GM19328 (cell line): ENCODE results near the gene BDNF.
"Not testable (repeated sequence)": the region's sequence is repeated elsewhere in the genome, so short reads cannot be mapped to it uniquely, and the experiment has no call there.

ENCODE experiments used
- ATAC-seq: cut with Tn5 transposase; IDR thresholded peaks from one replicate; pipeline ENCODE4 v1.9.1; 2021; ENCODE audit warnings: mild to moderate bottlenecking, moderate library complexity; ENCODE audit not compliant: unreplicated experiment

BDNF gene

DNA sequence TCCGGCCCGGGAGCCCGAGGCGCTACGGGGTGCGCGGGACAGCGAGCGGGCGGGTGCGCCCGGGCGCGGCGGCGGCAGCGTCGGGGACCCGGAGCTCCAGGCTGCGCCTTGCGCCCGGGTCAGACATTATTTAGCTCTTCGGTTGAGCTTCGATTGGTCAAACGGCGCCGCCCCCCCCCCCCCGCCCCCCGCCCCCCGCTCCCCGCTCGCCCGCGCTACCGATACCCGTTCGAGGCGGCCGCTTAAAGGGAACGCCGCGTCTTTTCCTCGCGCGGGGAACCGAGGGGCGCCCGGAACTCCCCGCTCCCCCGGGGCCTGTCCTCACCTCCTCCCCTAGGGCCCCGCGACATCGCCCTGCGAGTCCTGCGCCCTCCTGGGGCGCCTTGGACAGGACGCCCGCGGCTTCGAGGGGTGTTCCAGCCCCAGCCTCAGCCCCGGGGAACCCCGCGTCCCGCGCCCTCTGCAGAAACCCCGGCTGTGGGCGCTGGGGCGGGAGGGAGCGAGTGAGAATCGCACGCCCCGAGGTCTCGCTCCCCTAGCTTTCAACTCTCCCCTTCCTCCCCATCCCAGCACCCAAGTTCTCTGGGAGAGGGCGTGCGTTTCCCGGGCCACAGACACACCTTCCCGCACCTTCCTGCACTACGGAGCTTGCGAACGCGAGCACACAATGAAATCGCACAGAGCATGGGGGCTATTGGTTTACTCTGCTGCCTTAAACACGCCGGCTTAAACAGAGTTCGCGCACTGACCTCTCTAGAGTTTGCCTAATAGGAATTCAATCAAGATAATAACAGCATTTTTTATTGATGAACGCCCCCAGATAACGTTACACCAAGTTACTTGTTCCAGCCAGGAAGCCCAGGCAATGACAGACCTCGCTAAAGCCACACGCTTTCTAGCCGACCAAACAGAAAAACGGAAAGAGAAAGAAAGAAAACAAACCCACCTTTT is at the start of gene BDNF:
TSS of gene BDNF (minus strand) at position 105 of the 951 bp plus-strand sequence. CDS start 41,891 bp downstream, outside the sequence.
- no peak for ATAC-seq

- ATAC-seq: no peak
These were observed 40.2 kb upstream of the BDNF start for GRCh38 chr11:27740362-27741013.

DNA sequence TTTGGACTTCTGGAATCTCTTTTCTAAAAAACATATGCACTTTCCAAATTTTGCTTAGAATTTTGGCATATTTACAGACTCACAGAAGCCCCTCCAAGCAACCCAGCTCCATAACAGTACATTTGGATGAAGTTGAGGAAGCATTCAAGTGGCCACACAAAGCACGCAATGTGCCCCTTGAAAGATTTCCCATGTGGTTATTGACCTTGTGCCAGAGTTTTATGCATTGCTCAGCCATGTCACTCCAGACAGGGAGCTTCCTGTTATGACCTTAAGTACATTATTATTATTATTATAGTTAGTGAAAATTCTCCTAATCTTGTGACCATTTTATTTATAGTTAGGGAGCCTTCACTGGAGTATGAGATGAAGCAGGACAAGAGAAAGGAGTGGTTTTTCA is 35.0 kb upstream of the BDNF start:
- ATAC-seq: no peak

GRCh38 chr11:27731803-27732202 is 31.5 kb upstream of the BDNF start:
- ATAC-seq: not testable (repeated sequence)

DNA sequence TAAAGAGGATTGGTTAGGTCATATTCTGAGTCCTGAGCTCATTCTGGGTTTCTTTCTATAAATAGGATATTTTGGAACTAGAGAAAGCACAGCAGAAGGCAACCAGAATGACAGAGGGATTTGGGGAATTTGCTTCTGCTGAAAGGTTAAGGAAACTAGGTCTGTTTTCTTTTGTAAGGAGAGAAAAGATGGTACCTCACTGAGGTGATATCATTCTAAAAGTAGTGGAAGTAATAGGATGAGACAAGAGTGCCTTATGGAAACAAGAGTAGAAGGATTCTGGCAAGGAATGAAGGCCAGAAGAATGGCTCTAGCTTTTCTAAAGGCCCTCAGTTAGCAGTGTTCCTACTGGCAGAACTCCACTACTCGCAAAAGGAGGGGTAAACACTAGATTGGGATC is 26.7 kb upstream of the BDNF start:
- no peak for ATAC-seq

DNA sequence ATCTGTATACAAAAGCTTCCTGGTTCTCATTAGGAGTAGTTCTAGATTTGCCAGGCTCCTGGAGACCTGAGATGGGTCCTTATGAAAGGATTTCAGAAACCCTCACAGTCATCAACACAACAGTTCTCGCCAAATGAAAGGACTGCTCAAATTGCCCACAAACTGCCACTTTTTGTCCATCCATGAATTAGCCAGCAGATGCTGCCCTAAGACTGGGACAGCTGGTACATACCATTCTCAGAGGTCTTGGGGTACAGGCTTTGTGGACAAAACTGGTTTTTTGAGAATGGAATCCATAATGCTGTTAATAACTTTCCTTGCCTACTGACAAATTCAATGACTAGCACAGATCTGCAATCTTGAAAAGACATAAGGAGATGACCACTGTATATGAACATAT is 23.4 kb upstream of the BDNF start:
- no peak for ATAC-seq

- no peak for ATAC-seq
These were observed 22.7 kb upstream of the BDNF start for GRCh38 chr11:27722953-27723344.

DNA sequence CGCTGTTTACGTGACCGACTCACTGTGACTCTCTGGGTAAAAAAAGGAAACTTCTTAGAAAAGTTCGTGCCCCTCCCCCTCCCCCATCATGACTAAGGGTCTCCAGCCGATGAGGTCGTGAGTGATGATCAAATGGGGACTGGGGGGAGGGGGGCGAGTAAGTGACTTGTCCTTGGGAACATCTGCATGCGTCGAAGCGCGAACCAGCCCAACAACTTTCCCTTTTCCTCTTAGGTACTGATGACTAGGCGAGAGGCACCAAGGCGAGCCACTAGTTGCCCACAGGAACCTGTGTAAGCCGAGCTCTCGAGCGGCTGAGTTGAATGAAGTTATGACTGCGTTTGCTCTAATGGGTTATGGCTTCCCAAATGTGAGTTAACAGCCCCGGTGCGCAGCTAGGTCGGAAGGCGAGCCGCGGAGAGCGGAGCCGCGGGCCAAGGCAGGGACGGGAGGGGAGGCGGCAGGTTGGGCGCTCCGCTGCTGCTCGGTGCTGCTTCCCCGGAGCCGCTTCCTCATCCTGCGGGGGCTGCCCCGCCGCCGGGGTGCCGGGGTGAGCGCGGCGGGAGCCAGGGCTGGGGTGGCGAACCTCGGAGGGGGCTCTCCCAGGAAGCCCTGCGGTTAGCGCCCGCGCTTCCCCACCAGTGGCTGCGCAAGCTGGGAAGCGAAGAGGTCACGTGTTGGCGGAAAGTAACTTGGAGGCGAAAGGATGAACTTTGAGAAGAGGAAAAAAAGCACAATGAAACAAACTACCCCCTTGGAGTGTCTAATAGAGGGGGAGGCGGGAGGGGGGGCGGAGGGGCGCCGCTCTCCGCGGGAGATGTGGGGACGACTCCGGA is 22.1 kb upstream of the BDNF start:
- ATAC-seq: no peak

DNA sequence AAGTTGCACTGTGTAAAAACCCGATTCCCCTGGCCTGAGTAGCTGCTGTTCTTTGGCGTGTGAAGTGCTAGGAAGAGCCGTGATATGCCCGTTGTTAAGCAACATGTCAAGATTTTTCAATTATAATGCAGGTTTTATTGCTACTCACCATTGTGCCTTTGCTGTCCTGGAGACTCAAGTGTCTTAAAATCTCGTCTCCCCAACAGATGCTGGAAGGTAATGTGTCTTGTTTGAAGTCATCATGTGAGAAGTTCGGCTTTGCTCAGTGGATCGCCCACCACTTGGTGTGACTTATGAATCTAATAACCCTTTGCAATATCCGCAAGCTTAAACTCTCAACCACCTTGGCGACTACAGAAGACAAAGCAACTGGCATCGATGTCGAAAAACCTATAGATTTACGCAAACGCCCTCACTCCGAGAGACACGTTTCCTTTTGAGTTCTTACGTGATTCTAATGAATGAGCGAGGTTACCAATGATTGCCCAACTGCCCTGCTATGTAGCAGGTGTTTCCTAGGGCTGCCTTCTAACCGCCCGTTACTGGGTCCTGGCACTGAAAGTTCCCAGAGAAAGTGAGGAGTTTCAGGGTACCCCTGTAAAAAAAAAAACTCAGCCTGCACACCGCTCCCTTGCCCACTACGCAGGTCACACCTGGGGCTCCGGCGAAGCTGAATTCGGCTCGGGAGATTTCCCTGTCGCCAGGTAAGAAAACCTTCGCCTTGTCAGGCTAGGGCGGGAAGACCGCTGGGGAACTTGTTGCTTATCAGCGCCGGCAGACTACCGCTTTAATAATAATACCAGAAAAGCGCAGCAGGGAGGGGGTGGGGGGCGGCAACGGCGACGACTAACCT is 21.2 kb upstream of the BDNF start:
- ATAC-seq: no peak

DNA sequence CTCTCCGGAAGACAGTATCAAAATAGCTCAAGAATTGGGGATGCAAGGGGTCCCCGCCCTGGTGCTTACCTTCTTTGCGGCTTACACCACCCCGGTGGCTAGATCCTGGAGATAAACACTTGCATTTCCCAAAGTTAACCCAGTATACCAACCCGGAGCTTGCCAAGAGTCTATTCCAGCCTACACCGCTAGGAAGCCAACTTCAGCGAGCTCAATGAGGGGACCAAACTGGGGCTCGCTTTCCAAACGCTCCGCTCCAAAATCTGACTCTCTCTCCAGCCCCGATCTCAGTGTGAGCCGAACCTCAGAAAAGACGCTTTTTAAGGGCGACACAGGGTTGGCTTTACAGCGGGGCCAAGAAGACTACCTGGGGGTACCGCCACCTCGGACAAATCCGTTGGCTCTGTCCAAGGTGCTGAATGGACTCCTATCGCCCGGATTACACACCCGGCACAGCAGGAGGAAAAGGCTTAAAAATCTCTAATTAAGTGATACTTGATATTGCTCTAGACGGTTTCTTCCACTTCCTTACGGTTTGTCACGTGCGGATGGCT is 20.1 kb upstream of the BDNF start:
- ATAC-seq: no peak

DNA sequence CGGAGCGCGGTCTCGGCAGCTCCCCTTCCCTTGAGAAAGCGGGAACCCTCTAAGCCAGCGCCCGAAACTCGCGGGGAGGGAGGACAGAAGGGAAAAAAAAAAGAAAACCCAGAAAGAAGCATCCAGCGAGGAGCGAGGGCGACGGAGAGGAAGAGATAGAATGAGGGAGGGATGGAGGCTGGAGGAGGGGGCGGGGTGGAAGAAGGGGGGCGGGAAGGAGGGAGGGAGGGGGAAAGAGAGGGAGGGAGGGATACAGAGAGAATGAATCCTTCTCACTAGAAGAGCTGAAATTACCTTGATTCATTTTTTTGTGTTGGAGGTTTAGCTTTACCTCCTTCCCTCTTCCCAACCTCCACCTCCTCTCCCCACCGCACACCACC is 19.3 kb upstream of the BDNF start:
- no peak for ATAC-seq

GRCh38 chr11:27718863-27719545 is 18.7 kb upstream of the BDNF start:
- ATAC-seq: no peak

DNA sequence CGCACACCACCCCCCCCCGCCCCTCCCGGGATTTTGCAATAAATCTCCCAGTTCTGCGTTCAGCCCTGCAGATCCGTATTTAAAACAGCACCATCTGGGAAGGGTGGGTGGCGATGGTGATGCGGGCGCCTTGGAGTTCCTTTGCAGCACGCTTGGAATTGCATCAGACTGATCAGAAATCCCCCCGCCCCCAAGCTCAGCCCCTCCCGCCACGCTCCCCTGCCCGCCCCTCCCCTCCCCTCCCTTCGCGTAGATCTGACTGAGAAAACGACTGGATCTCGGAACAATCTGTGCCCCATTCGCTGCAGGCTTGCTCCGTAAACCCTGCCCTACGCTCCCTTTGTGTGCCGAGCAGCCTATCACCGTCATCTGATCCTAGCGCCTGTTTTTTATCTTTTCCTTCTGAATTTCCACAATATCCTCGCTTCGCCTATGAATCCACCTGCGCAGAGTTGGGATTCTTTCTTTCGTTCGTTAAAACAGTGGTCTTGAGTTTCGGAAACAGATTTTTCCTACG is 18.1 kb upstream of the BDNF start:
- ATAC-seq: no peak

- ATAC-seq: no peak
These were observed 17.6 kb upstream of the BDNF start for GRCh38 chr11:27717801-27718229.

DNA sequence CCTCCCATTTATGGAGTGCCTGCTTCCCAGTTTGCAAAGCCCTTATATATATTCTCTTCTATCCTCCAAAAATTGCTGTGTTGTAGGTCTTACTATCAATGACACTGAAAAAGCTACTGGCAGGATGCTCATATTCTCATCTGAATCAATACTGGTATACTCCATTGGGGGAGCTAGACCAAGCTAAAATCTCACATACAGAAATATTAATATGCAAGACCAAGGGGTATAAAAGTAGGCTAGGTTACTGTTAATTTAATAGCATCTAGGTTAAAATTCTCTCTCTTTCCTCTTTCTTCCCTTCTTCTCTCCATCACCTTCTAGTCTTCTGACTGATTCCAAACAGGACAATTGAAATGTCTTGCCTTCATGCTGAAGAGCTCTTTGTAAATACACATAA is 17.1 kb upstream of the BDNF start:
- no peak for ATAC-seq

GRCh38 chr11:27716835-27717234 is 16.6 kb upstream of the BDNF start:
- no peak for ATAC-seq

DNA sequence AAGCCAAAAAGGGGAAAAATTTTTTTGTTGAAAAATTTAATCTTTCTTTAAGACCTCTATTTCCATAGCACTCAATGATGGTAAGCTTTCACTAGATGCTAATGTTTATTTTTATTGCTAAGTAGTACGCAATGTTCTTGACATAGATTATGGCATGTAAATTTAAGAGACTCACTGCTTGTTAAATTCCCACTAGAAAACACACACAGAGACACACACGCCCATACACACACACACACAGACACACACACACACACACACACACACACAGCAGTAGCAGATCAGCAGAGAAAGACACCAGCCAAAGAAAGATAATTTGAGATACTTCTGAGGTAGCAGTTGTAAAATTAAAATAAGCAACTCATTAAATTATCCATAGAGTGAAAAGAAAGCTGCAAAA is 16.0 kb upstream of the BDNF start:
- no peak for ATAC-seq

DNA sequence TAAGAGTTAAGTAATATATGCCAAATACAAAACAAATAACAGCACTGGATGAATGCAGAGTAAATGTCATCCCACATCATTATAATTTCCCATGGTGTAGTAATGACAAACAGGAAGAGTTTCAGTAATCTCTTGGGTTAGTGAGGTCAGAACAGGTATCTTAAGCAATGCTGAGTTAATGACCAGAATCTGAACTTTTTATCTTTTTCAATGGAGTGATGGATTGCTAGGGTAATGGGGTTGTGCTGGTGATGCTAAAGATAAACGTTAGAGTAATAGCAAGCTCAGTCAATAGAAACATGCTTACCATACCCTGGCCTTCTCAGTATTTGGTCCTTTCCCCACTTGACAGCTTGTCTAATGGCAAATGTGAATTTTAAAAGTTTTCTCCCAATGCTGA is 11.5 kb upstream of the BDNF start:
- no peak for ATAC-seq

- ATAC-seq: no peak
These were observed 10.3 kb upstream of the BDNF start for GRCh38 chr11:27710536-27710935.
